SK-N-SH (cell line): ENCODE results near the gene DBX1.

Experiments
- CHD2 ChIP-seq: fragments of 150-350 bp; IDR thresholded peaks from 2 replicates; pipeline ENCODE4 v1.6.1; 2018; ENCODE audit warnings: low read length; ENCODE audit not compliant: partially characterized antibody
- ELF1 ChIP-seq: IDR thresholded peaks from 2 replicates; pipeline ENCODE4 v1.4.0; 2012
- EZH2phosphoT487 ChIP-seq: fragments of 200-600 bp; sonication (generic); IDR thresholded peaks from 2 replicates; pipeline ENCODE4 v1.6.1; 2017; ENCODE audit warnings: low read depth, mixed run types, mild to moderate bottlenecking, antibody characterized with exemption, moderate library complexity, borderline replicate concordance
- GABPA ChIP-seq: IDR thresholded peaks from 2 replicates; pipeline ENCODE4 v1.4.0; 2012; ENCODE audit warnings: low read depth, mild to moderate bottlenecking
- GATA2 ChIP-seq: sonication (generic); formaldehyde crosslinking; IDR thresholded peaks from 2 replicates; pipeline ENCODE4 v1.5.0; 2020; ENCODE audit warnings: mild to moderate bottlenecking, missing genetic modification reagents
- JUND ChIP-seq: IDR thresholded peaks from 2 replicates; pipeline ENCODE4 v1.4.0; 2012
- MXI1 ChIP-seq: IDR thresholded peaks from 2 replicates; pipeline ENCODE4 v1.6.1; 2012; ENCODE audit warnings: mild to moderate bottlenecking, low read depth, low read length, improper control_type of control experiment
- NRF1 ChIP-seq: IDR thresholded peaks from 2 replicates; pipeline ENCODE4 v1.6.1; 2012; ENCODE audit warnings: low read depth, mild to moderate bottlenecking, low read length
- YY1 ChIP-seq: IDR thresholded peaks from 2 replicates; pipeline ENCODE4 v1.4.0; 2012; ENCODE audit warnings: low read depth, mild to moderate bottlenecking
- TF ChIP-seq, protein P1 (sequence below): fragments of 200-600 bp; sonication (generic); IDR thresholded peaks from 2 replicates; pipeline ENCODE4 v1.6.1; 2017; ENCODE audit warnings: antibody characterized with exemption, mild to moderate bottlenecking, moderate library complexity
- TF ChIP-seq, protein P2 (sequence below): IDR thresholded peaks from 2 replicates; pipeline ENCODE4 v1.6.1; 2012; ENCODE audit warnings: mild to moderate bottlenecking, low read depth, low read length, moderate library complexity
- TF ChIP-seq, protein P3 (sequence below): IDR thresholded peaks from 2 replicates; pipeline ENCODE4 v1.4.0; 2012; ENCODE audit warnings: low read depth

DNA sequence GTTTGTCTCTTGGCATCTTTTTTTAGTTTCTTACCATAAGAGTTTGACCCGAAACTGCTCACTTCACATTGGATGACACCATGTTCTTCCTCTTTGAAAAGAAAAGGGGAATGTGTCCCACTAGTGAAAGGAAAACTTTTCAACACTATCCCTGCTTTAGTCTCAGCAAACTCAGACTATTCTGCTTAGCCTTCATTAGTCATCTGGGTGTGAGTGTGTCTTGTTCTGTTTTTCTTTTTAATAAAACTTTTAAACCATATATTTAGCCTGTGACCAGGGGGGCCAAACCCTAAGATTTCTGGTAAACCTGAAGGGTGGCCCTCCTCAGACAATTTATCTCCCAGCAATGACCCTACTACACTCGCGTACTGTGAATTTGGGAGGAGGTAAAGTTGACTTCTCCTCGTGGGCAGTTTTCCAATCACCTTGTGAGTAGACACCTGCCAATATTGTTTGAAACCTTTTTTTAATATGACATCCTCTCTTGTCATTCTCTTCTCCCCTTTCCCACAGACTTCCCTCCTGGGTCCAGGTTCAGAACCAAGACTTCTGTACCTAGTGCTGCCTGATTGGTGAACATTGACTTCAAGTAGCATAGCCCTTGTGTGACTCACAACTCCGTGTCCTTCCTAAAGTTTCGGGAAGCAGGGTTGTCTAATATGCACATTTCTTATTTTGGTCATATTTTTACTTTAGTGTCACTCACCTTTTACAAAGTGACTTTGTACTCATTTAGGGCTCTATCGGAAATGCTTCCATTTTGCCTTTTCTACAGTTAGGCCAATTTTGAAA lies 39.9 kb downstream of the DBX1 start:
- TF ChIP-seq, protein P1, sequence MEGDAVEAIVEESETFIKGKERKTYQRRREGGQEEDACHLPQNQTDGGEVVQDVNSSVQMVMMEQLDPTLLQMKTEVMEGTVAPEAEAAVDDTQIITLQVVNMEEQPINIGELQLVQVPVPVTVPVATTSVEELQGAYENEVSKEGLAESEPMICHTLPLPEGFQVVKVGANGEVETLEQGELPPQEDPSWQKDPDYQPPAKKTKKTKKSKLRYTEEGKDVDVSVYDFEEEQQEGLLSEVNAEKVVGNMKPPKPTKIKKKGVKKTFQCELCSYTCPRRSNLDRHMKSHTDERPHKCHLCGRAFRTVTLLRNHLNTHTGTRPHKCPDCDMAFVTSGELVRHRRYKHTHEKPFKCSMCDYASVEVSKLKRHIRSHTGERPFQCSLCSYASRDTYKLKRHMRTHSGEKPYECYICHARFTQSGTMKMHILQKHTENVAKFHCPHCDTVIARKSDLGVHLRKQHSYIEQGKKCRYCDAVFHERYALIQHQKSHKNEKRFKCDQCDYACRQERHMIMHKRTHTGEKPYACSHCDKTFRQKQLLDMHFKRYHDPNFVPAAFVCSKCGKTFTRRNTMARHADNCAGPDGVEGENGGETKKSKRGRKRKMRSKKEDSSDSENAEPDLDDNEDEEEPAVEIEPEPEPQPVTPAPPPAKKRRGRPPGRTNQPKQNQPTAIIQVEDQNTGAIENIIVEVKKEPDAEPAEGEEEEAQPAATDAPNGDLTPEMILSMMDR: no peak
- TF ChIP-seq GATA2 (CRISPR knock-in tag) (no peak), EZH2phosphoT487 (no peak), CHD2 (no peak), ELF1 (no peak), MXI1 (no peak), NRF1 (no peak), YY1 (no peak), JUND (no peak), GABPA (no peak)
- TF ChIP-seq, protein P2, sequence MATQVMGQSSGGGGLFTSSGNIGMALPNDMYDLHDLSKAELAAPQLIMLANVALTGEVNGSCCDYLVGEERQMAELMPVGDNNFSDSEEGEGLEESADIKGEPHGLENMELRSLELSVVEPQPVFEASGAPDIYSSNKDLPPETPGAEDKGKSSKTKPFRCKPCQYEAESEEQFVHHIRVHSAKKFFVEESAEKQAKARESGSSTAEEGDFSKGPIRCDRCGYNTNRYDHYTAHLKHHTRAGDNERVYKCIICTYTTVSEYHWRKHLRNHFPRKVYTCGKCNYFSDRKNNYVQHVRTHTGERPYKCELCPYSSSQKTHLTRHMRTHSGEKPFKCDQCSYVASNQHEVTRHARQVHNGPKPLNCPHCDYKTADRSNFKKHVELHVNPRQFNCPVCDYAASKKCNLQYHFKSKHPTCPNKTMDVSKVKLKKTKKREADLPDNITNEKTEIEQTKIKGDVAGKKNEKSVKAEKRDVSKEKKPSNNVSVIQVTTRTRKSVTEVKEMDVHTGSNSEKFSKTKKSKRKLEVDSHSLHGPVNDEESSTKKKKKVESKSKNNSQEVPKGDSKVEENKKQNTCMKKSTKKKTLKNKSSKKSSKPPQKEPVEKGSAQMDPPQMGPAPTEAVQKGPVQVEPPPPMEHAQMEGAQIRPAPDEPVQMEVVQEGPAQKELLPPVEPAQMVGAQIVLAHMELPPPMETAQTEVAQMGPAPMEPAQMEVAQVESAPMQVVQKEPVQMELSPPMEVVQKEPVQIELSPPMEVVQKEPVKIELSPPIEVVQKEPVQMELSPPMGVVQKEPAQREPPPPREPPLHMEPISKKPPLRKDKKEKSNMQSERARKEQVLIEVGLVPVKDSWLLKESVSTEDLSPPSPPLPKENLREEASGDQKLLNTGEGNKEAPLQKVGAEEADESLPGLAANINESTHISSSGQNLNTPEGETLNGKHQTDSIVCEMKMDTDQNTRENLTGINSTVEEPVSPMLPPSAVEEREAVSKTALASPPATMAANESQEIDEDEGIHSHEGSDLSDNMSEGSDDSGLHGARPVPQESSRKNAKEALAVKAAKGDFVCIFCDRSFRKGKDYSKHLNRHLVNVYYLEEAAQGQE: no peak
- TF ChIP-seq, protein P3, sequence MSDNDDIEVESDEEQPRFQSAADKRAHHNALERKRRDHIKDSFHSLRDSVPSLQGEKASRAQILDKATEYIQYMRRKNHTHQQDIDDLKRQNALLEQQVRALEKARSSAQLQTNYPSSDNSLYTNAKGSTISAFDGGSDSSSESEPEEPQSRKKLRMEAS: no peak
